ENCODE data around the gene DNALI1.
A peak's percentile ranks its signal among the peaks of the same experiment; 100 is the strongest.
"Not testable (repeated sequence)": the region's sequence is repeated elsewhere in the genome, so short reads cannot be mapped to it uniquely, and the experiment has no call there.

DNALI1 gene

DNA sequence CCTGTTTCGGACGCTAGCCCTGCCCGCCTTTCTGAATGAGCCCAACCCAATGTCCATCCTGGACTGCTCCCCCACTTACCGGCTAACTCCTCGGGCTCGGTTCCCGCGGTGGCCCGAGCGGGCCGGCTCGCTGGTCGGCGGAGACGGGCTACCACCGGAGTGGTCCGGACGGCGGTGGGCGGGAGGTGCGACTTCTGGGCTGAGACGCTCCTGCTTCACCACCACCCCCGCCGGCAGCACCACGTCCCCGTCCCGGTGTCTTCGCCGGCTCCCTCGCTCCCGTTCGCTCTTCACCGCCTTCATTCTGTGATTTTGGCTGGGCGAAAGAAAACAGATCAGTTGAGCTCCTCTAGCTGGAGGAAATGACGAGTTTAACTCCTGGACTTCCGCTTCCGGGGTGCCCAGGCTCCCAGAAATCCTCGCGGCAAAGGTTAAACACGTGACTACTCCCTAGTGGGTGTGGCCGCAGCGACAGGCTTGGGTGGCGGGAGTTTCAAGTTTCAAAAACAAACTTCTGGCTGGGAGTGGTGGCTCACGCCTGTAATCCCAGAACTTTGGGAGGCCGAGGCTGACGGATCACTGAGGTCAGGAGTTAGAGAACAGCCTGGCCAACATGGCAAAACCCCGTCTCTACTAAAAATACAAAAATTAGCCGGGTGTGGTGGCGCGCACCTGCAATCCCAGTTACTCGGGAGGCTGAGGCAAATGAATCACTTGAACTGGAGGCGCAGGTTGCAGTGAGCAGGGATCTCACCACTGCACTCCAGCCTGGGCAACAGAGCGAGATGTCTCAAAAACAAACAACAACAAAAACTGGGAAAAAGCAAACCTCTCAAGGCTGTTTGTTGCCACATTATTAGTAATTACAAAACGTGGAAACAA is 2.6 kb upstream of the DNALI1 start, which contains the start of gene SNIP1:
SNIP1 (minus strand) TSS at position 367 of the 882 bp plus-strand sequence; CDS start at position 303, 64 bp downstream.
- DNase-seq (ENCODE audit: low spot score) = peak; percentile 91

DNA sequence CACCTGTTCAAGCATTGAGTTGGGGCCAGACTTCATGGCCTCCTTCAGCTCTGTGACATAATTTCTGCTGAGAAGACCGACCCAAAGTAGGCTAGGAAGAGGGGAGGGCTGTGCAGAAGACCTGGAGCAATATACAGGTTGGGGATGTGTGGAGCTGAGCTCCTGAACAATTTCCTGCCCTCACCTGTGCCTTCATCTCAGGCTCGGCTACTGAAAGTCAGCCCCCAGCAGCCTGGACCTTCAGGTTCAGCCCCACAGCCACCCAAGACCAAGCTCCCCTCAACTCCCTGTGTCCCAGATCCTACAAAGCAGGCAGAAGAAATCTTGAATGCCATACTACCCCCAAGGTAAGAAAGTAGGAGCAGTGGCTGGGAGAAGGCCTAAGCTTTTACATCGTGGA is 662 bp downstream of the DNALI1 start:
- no peak for DNase-seq (ENCODE audit: low spot score)

DNA sequence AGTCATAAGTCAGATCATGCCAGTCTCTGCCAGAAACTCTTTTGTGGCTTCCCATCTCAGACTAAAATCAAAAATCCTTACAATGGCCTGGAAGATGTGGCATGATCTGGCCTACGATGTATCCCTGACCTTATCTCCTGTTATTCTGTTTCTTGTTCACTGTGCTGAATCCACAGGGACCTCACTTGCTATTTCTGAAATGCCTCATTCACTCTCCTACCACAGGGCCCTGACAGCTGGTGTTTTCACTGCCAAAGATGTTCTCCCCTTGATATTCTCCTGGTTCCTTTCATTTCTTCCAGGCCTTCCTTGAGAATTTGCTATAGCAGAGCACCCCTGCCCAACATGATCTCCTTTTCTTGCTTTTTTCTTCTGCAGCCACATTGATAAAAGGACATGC is 1.7 kb downstream of the DNALI1 start:
- DNase-seq (ENCODE audit: low spot score) = no peak

DNA sequence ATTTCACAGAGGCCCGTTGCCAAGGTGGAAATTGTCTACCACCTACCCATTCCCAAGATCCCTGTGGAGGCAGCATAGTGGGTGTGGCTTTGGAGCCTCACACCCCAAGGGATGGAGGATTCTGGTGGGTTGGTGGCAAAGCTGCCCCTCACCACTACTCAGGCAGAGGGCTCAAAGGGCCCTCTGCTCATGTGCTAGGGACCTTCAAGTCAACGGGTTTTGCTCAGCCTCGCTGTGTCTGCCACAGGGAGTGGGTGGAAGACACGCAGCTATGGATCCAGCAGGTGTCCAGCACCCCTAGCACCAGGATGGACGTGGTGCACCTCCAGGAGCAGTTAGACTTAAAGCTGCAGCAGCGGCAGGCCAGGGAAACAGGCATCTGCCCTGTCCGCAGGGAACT is 2.3 kb downstream of the DNALI1 start:
- no peak for DNase-seq (ENCODE audit: low spot score)

DNA sequence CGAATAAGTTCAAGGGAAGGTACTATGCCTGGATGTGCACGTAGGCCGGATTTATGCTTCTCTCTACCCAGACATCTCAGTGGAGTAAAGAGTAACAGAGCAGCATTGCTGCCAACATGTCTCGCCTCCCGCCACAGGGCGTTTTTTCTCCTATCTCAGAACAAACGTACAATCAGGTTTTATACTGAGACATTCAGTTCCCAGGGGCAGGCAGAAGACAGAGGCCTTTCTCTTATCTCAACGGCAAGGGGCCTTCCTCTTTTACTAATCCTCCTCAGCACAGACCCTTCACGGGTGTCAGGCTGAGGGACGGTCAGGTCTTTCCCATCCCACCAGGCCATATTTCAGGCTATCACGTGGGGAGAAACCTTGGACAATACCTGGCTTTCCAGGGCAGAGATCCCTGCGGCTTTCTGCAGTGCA is 3.2 kb downstream of the DNALI1 start:
- not testable (repeated sequence) for DNase-seq (ENCODE audit: low spot score)

DNA sequence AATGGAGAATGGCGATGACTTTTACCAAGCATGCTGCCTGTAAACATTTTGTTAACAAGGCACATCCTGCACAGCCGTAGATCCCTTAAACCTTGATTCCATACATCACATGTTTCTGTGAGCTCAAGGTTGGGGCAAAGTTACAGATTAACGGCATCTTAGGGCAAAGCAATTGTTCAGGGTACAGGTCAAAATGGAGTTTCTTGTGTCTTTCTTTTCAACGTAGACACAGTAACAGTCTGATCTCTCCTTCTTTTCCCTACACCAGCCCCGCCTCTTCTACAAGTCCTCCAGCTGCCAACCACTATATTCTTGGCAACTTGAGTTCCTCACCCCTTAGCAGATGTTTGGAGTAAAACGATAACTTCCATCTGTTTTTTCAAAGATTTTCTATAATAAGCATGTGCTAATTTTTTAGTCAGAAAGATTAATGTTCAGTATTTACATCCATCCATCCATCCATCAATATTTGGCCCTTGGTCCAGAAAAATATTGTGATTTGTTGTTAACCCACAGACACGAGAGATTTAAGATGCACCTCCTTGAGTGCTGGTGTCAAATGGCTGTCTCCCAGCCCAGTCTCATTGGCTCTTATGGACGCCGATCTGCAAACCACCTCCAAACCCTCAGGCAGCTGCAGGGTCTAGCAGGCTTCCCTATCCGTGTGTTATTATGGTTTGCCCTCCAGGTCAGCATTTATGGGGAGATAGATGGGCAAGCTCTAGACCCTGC is 3.8 kb downstream of the DNALI1 start:
- no peak for DNase-seq (ENCODE audit: low spot score)

DNA sequence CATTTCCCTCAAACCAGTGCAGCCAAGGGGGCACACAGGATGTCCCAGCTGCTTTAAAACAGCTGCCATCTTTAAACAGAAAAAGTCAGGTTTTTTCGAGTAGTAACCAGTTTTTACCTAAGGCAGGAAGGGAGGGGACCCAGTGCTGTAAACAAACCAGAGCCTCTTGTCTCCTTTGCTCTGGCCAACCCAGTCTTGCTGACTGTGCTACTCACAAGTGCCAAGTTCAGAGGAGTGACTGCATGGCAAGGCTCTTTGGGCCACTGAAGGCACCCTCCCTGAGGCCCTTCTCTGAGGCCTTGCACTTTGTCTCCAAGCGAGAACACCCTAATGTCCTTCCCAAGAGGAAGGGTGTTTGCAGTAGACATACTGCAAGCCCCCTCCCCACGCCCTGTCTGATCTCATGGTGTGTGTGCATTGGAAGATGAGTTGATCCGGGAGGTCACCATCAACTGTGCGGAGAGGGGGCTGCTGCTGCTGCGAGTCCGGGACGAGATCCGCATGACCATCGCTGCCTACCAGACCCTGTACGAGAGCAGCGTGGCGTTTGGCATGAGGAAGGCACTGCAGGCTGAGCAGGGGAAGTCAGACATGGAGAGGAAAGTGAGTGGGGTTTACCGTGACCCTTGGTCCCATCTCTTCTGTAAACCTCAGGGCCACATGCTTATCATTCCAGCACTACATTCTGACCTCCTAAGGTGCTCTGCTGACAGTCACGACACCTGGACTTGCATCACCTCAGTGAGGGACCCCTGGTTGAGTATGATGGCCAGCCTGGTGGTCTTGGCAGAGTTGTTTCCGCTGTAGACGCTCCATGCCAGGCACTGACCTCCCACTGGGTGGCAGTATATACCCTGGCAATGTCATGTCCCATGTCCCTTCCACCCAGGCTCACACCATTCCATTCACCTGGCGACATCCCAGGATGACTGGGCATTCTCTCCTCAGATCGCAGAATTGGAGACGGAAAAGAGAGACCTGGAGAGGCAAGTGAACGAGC is 4.7 kb downstream of the DNALI1 start:
- DNase-seq (ENCODE audit: low spot score) = no peak

DNA sequence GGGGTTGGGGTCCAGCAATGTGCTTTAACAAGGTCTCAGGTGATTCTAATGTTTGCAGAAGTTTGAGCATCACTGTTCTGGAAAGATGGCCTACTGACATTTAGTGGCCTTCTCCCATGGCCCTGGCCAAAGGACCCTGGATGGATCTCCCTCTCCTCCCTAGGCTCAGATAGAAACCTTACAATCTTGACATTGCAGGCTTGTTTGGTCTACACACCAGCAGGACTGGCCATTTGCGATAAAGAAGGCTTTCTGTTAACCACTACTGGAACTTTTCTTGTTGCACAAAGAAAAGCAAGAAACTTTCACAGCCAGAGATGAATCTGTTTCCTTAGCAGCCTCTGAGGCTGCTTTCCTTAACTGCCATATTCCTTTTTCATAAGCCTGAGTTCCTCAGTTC is 6.2 kb downstream of the DNALI1 start:
- no peak for DNase-seq (ENCODE audit: low spot score)

DNA sequence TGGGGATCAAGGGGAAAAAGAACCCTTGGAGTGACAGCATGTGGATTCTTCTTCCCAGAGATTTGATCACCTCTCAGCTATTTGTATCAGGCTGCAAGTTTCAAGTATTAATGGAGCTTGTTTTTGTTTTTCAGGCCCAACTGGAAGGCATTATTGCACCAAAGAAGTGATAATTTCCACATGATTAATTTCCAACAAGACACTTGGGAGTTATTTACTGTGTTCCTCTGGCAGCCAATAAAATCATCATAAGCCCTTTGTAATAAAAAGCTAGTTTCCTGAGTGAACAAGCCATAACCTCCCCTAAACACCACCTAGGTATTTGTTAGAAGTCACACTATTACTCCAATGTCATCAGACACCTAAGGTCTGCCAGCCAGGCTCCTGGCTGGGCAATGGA is 8.2 kb downstream of the DNALI1 start:
- DNase-seq (ENCODE audit: low spot score) = no peak

DNA sequence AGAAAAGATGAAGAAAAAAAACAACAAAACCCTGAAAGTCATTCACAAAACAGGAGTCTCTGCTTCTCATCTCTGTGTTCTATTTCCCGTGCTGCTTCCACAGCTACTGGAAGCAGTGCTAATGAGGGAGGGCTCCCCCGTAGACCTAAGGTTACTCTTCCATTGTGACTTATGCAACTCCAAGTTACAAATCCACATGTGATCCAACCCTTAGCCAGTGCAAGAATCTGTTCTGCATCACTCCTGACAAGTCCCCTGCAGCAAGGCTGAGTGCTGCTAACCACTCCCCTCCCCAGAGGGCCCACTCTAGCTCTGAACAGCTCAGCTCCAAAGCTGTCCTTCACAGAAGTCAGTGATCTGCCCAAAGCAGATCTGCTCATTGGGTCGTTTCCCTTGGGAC is 10.3 kb downstream of the DNALI1 start:
- no peak for DNase-seq (ENCODE audit: low spot score)

DNA sequence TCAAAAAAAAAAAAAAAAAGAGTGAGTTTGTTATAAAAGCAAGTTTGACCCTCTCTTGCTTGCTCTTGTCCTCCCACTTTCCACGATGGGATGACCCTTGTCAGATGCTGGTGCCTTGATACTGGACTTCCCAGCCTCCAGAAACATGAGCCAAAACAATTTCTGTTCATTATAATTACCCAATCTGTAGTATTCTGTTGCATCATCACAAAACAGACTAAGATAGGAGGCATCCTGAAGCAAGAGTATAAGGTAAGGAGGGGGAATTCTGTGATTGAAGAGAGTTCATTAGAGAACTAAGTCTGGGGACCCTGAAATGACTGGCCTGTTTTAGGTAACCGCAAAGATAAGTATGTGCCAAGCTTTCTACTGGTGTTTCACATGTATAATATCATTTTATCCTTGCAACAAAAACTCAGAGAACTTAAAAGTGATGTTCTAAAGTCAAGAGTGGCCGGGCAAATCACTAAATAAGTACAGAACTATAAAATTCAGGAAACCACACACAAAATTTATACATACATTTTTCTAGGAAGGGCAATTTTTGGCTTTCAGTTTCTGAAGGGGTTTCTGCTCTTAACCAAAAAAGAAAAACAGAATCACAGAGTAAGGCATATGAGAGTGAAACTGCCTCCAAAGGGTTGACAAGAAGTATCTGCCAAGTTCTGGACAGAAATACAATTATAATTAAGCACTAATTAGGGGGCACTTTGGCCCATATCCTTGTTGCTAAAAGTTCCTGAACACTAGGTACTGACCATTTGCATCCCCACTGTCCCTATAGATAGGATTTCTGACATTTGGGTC is 14.0 kb downstream of the DNALI1 start:
- no peak for DNase-seq (ENCODE audit: low spot score)

DNA sequence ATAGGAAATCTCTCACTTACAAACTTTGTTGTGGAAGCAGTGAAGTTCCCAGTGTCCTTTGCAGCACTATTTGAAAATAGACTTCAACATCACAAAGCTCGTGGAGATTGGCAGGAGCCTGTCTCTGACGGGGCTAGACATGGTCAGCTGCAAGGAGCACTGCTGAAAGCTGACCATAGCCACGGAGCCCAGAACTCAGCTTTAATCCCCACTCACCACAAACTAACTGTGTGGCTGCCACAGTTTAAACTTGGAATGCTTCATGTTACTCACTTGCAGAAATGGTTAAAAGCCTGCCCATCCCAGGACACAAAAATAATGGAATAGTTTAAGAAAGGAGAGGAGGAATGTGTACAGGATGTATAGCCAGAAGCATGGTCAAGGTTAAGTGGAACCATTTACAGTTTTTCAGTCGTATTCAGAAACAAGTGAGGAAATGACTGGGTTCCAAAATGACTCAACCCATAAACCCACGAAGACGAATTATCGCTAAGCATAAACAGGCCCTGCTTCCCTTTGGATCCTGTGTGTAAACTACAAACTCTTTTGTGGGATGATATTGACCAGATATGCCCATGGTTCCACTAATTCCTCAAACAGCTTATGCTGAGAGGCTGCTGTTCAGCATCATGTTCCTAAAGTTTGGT is 18.2 kb downstream of the DNALI1 start:
- DNase-seq (ENCODE audit: low spot score) = no peak

DNA sequence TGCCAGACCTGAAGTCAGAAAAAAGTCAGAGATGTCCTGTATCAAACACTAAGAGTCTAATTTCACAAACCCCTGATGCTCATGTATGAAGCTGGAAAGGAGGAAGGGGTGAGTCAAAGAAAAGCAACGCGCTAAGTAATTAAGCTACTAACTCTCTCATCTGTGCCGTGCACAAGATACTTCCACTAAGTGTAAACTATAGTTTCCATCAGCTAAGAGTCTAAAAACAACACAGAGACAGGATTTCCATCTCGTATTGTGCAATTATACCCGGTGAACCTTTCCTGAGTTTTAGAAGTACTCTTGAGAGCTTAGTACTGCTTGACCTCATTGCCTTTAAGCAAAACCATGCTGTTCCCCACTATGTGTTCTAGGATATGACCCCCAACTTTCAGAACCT is 19.0 kb downstream of the DNALI1 start:
- no peak for DNase-seq (ENCODE audit: low spot score)

DNA sequence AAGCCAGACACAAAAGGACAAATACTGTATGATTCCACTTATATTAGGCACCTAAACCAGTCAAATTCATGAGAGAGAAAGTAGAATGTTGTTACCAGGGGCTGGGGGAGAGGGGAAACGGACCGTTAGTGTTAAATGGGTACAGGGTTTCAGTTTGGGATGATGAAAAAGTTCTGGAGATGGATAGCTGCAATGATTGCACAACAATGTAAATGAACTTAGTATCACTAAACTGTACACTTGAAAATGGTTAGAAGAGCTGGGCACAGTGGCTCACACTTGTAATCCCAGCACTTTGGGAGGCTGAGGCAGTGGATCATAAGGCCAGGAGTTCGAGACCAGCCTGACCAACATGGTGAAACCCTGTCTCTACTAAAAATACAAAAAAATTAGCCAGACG is 27.8 kb downstream of the DNALI1 start:
- DNase-seq (ENCODE audit: low spot score) = not testable (repeated sequence)

DNA sequence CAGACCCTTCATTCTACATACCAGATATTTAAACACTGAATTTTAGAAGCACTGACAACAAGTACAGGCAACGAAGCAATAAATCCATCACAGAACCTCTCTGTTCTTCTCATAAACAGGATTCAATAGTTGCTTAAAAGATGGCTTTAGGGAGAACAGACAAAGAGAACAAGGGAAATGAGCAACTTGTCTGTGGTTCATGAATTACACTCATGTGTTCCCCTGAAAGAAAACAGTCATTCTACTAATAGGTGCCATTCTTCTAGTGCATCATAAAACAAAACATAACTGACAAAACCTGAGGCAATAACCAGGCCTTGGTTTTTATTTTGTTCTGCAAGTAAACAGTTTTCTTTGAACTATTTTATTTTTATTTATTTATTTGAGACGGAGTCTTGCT is 32.2 kb downstream of the DNALI1 start:
- no peak for DNase-seq (ENCODE audit: low spot score)

DNA sequence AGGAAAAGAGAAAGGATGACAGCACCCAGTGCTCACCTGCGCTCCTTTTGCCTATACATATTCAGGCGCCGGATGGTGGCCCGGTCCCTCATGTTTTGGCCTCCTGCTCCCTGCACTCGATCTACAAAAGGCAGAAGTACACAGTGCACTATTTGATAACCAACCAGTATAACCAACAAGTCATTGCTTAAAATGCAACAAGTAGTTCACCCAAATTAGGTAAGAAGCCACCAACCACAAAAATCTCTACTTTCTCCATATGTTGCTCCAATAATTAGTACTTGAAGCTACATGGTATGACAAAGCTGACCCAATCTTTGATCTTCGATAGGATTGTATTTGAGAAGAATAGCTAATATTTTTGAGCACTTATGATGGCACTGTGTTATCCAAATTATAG is 37.0 kb downstream of the DNALI1 start:
- no peak for DNase-seq (ENCODE audit: low spot score)

DNA sequence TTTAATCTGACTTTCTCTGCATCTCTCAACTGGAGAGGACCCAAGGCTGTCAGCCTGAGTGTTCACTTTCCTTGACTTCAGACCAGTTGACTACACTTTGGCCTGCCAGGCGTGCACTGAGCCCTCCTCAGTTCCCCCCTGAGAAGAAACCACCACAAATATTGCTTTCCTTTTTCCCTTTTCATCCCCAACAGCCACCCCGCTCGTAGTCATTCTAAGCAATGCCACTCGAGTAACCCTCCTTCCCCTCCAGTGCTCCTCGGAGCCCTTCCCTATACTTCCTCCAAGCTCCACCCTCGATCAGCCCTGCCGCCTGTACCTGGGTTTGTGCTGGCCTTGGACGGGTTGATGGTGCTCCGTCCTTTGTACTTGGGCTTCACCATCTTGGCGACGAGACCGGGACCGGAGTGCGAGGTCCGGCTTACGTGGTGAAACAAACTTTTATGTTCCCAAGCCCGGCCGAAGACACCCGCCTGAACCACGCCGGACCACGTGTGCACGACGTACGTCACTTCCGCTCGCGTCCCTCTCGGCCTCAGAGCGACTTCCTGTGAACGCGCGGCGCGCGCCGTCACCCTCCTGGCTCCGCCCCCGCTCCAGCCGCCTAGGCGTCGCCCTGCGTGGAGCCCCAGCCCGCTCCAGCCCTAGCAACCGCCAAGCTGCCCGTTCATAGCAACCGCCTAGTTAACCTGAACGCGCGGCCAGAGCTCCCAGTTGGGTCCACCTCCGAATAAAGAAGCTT is 38.9 kb downstream of the DNALI1 start, which contains the start of gene GNL2:
GNL2 (minus strand) TSS at position 498 of the 742 bp plus-strand sequence; CDS start at position 383, 115 bp downstream.
- peak; percentile 98 for DNase-seq (ENCODE audit: low spot score)

DNA sequence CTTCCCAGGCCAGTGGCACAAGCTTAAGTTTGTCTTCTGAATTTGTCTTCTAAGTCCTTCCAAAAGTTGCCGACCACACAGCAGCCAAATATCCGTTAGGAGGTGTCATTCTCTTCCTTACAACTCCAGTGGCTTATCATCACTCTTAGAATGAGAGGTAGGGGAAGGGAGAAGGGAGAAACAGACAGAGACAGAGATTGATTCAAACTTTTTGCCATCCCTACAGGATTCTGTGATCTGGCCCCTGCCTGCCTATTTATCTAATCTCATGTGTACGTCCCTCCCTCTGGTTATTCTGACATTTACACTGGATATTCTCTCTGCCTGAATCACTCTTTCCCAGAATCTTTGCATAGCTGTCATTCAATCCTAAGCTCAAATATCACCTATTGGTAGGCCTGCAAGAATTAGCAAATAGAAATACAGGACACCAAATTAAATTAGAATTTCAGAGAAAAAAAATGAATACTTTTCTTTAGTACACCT is 39.5 kb downstream of the DNALI1 start:
- no peak for DNase-seq (ENCODE audit: low spot score)

DNA sequence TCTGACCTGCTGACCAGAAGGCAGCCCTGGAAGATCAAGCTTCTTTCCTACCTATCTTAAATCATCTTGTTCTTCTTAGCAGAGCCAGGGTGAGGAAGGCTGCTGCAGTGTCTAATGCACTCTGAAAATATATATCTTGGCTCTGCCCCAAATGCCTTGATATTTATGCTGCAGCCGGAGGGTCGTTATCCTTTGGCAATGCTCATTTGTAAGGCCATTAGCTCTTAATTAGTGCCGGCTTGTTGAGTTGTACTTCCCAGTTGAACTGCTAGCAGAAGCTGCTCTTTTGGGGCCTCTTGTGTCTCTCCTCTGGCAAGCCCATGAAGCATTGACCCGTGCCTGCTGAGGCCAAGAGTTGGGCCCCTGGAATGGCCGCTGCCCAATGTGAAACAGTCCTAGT is 43.2 kb downstream of the DNALI1 start:
- DNase-seq (ENCODE audit: low spot score) = no peak

DNA sequence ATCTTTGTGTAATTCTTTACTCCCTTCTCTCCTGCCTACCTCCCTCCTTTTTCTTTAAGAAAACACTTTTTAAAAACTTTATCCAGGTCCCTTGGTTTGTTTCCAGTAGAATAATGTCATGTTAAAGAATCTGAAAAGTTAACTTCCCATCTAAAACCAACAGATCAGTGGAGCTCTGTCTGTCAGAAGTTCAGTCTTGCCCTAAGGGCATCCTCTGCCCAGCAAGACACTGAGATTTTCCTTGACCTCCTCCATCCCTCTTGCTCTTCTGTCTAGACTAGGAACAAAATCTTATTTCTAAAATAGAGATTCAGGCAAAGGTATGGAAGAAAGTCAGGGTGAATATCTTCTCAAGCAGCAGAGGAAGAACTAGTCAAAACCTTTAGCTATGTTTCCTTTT is 44.7 kb downstream of the DNALI1 start:
- DNase-seq (ENCODE audit: low spot score) = no peak
